K562 (cell line): Measurements from ENCODE around the gene CELSR2. TPM values are rescaled to one million over a fixed set of nuclear protein-coding genes. Genes with fewer than 3 reads are reported as not detected.
A peak's percentile ranks its signal among the peaks of the same experiment; 100 is the strongest.

Experiments used
- ATAC-seq: fragments of 200-7000 bp; cut with Tn5 transposase; 3 replicates; pipeline ENCODE4 v1.9.1; 2020; ENCODE audit warnings: moderate library complexity
- BruUV-seq: library from RNA; stranded (reverse); fragments of 400-500 nt; replicated peaks from 2 replicates; lab custom pipeline; 2021; lab: Mats Ljungman, UMichigan
- CTCF ChIA-PET: fragments of 300-600 bp; formaldehyde crosslinking; extraction: SDS; loops from one replicate; lab custom pipeline; 2021; ENCODE audit warnings: low intra/inter-chr PET ratio; lab: Yijun Ruan, JAX
- POLR2A ChIA-PET: fragments of 300-600, 350-650 bp; sonication (Branson Sonifier 250); formaldehyde crosslinking; extraction: SDS; loops from one replicate; lab custom pipeline; 2021; ENCODE audit warnings: antibody characterized with exemption, inconsistent platforms; lab: Yijun Ruan, JAX
- DNase-seq, 4 experiments: peaks; one replicate each; pipeline versions ENCODE4 v3.0.0 to v3.0.0-alpha.2; 2011 to 2018; ENCODE audit warnings: low spot score in 3 of 4, mixed read lengths in 3 of 4; ENCODE audit errors: extremely low read depth in 1 of 4
- FAIRE-seq: peaks from 2 replicates; lab custom pipeline; 2011; peaks lifted over from hg19 to GRCh38; lab: Jason Lieb, UNC
- H2AFZ ChIP-seq: 2 replicates; pipeline ENCODE4 v1.6.0; 2011; ENCODE audit warnings: low read depth, low read length, control low read depth, inconsistent platforms
- H3K27ac ChIP-seq: fragments of 200-600 bp; 3 replicates; pipeline ENCODE4 v1.8.0; 2011; ENCODE audit warnings: low read depth, mild to moderate bottlenecking, control low read depth, inconsistent platforms, low read length, moderate library complexity, mixed read lengths; ENCODE audit errors: extremely low read depth
- H3K27me3 ChIP-seq, 2 experiments: fragments of 300-600 bp in 1 of 2; 2 replicates in 1 of 2; 3 replicates in 1 of 2; pipeline versions ENCODE4 v1.6.0 to v1.8.0; 2011; ENCODE audit warnings: inconsistent platforms in 2 of 2, low read length in 2 of 2, mild to moderate bottlenecking in 1 of 2, mixed read lengths in 1 of 2, moderate library complexity in 1 of 2; ENCODE audit not compliant: control insufficient read depth in 2 of 2, insufficient read depth in 2 of 2
- H3K36me3 ChIP-seq: fragments of 300-600 bp; 3 replicates; pipeline ENCODE4 v1.8.0; 2011; ENCODE audit warnings: mild to moderate bottlenecking, low read length, inconsistent platforms; ENCODE audit not compliant: control insufficient read depth, insufficient read depth
- H3K4me1 ChIP-seq, 2 experiments: fragments of 200-600 bp in 1 of 2; replicated peaks in 1 of 2; 2 replicates in 1 of 2; 3 replicates in 1 of 2; pipeline versions ENCODE4 v1.5.1 to v1.8.0; 2011; ENCODE audit warnings: inconsistent platforms in 2 of 2, low read length in 2 of 2, mild to moderate bottlenecking in 1 of 2, mixed read lengths in 1 of 2, moderate library complexity in 1 of 2; ENCODE audit not compliant: control insufficient read depth in 2 of 2, insufficient read depth in 2 of 2
- H3K4me2 ChIP-seq: 2 replicates; pipeline ENCODE4 v1.6.1; 2011; ENCODE audit warnings: low read length, control low read depth, inconsistent platforms, mixed read lengths; ENCODE audit not compliant: insufficient read depth
- H3K4me3 ChIP-seq: fragments of 200-600 bp; sonication (generic), shearing (Covaris generic); 2 replicates; pipeline ENCODE4 v1.5.1; 2016; ENCODE audit warnings: control low read depth, inconsistent platforms
- H3K79me2 ChIP-seq: fragments of 200-600 bp; 3 replicates; pipeline ENCODE4 v1.8.0; 2011; ENCODE audit warnings: low read length, inconsistent platforms; ENCODE audit not compliant: control insufficient read depth, insufficient read depth
- H3K9ac ChIP-seq, 2 experiments: 2 replicates each; pipeline versions ENCODE4 v1.6.0 to v1.6.1; 2011; ENCODE audit warnings: low read depth in 2 of 2, low read length in 2 of 2, control low read depth in 1 of 2, inconsistent platforms in 1 of 2, mild to moderate bottlenecking in 1 of 2, mixed read lengths in 1 of 2; ENCODE audit not compliant: insufficient read depth in 1 of 2
- H3K9me1 ChIP-seq: one replicate; pipeline ENCODE4 v1.6.0; 2011; ENCODE audit warnings: inconsistent platforms, mild to moderate bottlenecking, low read length, moderate library complexity; ENCODE audit not compliant: control insufficient read depth, insufficient read depth
- H3K9me3 ChIP-seq: replicated peaks from 2 replicates; pipeline ENCODE4 v1.5.1; 2011; ENCODE audit warnings: low read depth, low read length, inconsistent platforms; ENCODE audit not compliant: control insufficient read depth, insufficient read depth
- H4K20me1 ChIP-seq: replicated peaks from 2 replicates; pipeline ENCODE4 v1.6.1; 2011; ENCODE audit warnings: low read length, inconsistent platforms, mixed read lengths; ENCODE audit not compliant: control insufficient read depth, insufficient read depth
- CBFA2T2 ChIP-seq: fragments of 450-650 bp; conservative IDR thresholded peaks from 2 replicates; pipeline ENCODE4 v1.6.1; 2017; ENCODE audit warnings: mild to moderate bottlenecking
- FOSL1 ChIP-seq: fragments of 200-800 bp; sonication (Bioruptor generic); conservative IDR thresholded peaks from 2 replicates; pipeline ENCODE4 v1.6.1; 2016; ENCODE audit warnings: missing genetic modification characterization, missing compliant biosample characterization
- FOXA3 ChIP-seq, 2 experiments: fragments of 450-650 bp in 1 of 2; sonication (generic) in 1 of 2; formaldehyde crosslinking; IDR thresholded peaks in 1 of 2; conservative IDR thresholded peaks in 1 of 2; 2 replicates each; pipeline versions ENCODE4 v1.4.0 to v1.8.0; 2020 to 2022; ENCODE audit warnings: mild to moderate bottlenecking in 2 of 2, missing genetic modification reagents in 1 of 2
- JUND ChIP-seq, 2 experiments: IDR thresholded peaks; 2 replicates in 1 of 2; 3 replicates in 1 of 2; pipeline ENCODE4 v1.6.1; 2011; ENCODE audit warnings: borderline replicate concordance in 2 of 2, low read depth in 2 of 2, low read length in 2 of 2, improper control_type of control experiment in 1 of 2, missing biosample characterization in 1 of 2, missing genetic modification characterization in 1 of 2, missing genetic modification reagents in 1 of 2
- MCM2 ChIP-seq: fragments of 450-650 bp; IDR thresholded peaks from 2 replicates; pipeline ENCODE4 v1.6.1; 2017; ENCODE audit warnings: low read depth, mild to moderate bottlenecking
- MTF1 ChIP-seq: fragments of 250-450 bp; sonication (Bioruptor Pico); IDR thresholded peaks from 2 replicates; pipeline ENCODE4 v1.9.0; 2021; ENCODE audit warnings: moderate library complexity, mild to moderate bottlenecking, inconsistent platforms, borderline replicate concordance
- NFIC ChIP-seq: fragments of 450-650 bp; IDR thresholded peaks from 2 replicates; pipeline ENCODE4 v1.6.1; 2017; ENCODE audit warnings: mild to moderate bottlenecking, inconsistent platforms
- POLR2G ChIP-seq: fragments of 200-400 bp; formaldehyde crosslinking; IDR thresholded peaks from 2 replicates; pipeline ENCODE4 v1.6.1; 2017; ENCODE audit warnings: low read depth, mild to moderate bottlenecking, antibody characterized with exemption, low read length, moderate library complexity
- RBFOX2 ChIP-seq: fragments of 200-400 bp; formaldehyde crosslinking; IDR thresholded peaks from 2 replicates; pipeline ENCODE4 v1.6.1; 2017; ENCODE audit warnings: low read depth, mild to moderate bottlenecking, low read length, moderate library complexity
- SMAD4 ChIP-seq: fragments of 250-450 bp; sonication (Bioruptor Pico); conservative IDR thresholded peaks from 2 replicates; pipeline ENCODE4 v1.8.0; 2021; ENCODE audit warnings: inconsistent platforms, mild to moderate bottlenecking, moderate library complexity
- SMARCC2 ChIP-seq: fragments of 450-650 bp; IDR thresholded peaks from 2 replicates; pipeline ENCODE4 v1.6.1; 2017; ENCODE audit warnings: antibody characterized with exemption, moderate library complexity, mild to moderate bottlenecking, low read depth
- STAT5A ChIP-seq: IDR thresholded peaks from 2 replicates; pipeline ENCODE4 v1.6.1; 2012; ENCODE audit warnings: low read length, inconsistent platforms, borderline replicate concordance
- ZEB2 ChIP-seq: fragments of 450-650 bp; IDR thresholded peaks from 2 replicates; pipeline ENCODE4 v1.6.1; 2016
- WGBS: fragments of 100-300 bp; shearing (Covaris generic); methylation state at CpG from one replicate; pipeline ENCODE4 v1.1.6; 2016; ENCODE audit warnings: low coverage, mixed read lengths; ENCODE audit not compliant: insufficient coverage; ENCODE audit errors: missing lambda C conversion rate; 5-methylcytosine and 5-hydroxymethylcytosine counted together
- in situ Hi-C: fragments of 300-500 bp; cut with MboI; formaldehyde crosslinking; loops from 4 replicates; pipeline ENCODE4 v1.15.0; 2018; ENCODE audit warnings: inconsistent platforms, mixed read lengths
- intact Hi-C: fragments of 100-400 bp; cut with micrococcal nuclease; formaldehyde crosslinking; loops from 2 replicates; pipeline ENCODE4 v1.14.2; 2022
- polyA plus RNA-seq, 8 experiments: library from polyadenylated mRNA; depleted of rRNA in 4 of 8; stranded (reverse) in 5 of 8; unstranded in 3 of 8; fragments of >200 nt; fragmentation: Nextera tagmentation in 2 of 8; fragmentation: Illumina TruSeq in 1 of 8; extraction: Ambion mirVana in 2 of 8; extraction: Trizol in 1 of 8; gene quantifications; 2 replicates each; pipeline versions ENCODE4 v1.2.1 to v1.2.3, GENCODE V29; 2011 to 2014; ENCODE audit warnings: inconsistent platforms in 1 of 8, missing spikeins in 1 of 8
- total RNA-seq, 7 experiments: library from RNA; depleted of rRNA in 6 of 7; stranded (reverse); fragments of >200 nt in 6 of 7; fragmentation: Illumina TruSeq in 2 of 7; extraction: Trizol in 2 of 7; gene quantifications; 2 replicates each; pipeline versions ENCODE4 v1.2.1 to v1.2.3, GENCODE V29; 2011 to 2021; ENCODE audit warnings: low replicate concordance in 1 of 7
- TF ChIP-seq, protein P1 (sequence below): fragments of 450-650 bp; IDR thresholded peaks from 2 replicates; pipeline ENCODE4 v1.6.1; 2017; ENCODE audit warnings: antibody characterized with exemption, mild to moderate bottlenecking
- TF ChIP-seq, protein P2 (sequence below): sonication (generic); formaldehyde crosslinking; IDR thresholded peaks from 2 replicates; pipeline ENCODE4 v1.9.0; 2022; ENCODE audit warnings: mild to moderate bottlenecking, missing genetic modification reagents

The CELSR2 gene
- total and polyA plus RNA-seq, 9 of the 15 experiments (the other 6 are each of a cell fraction or from before 2014, with no cell fraction given): 0.31 to 21.9 (median 4.2) TPM

DNA sequence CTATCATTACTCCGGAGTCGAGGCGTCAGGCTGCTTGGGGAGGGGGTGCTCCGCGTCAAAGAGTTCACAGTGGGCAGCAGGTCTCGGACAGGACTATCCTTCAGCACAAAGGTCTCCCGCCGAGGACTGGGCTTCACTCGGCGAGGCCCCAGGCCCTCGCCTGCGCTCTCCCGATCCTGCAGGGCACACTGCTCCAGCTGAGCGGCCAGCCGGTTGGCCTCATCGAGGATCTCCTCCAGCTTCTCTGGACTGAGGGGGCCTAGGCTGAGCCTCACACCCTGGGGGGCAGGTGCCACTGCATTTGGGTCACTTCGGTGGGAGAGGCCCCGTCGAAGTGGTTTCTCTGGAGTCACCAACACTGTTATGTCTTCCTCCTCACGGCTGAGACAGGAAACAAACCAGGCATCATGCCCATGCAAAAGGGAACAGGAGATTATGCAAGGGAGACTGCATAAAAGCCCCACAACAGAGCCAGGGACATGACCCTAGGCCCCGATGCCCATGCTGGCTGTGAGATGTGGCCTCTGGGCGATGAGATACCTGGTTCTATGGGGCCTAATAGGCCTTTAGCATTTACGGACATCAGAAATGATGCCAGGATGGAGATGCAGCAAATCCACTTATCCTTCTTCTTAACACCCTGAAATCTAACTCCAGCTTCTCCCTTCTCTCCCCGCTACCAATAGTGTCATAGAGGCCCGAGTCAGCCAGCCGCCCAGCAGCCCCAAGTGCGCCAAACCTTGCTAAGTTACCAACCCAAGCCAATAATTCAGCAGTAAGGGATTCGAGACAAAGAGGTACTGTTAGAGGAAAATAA lies 32.5 kb downstream of the CELSR2 start:
- H3K9ac ChIP-seq: peak overlapping the region; percentile 90 to 94
- H3K9me1 ChIP-seq: no peaks in the 10 kb centered on the region
- peaks cover 28% of the 10 kb centered on the region for H3K79me2 ChIP-seq
- H3K36me3 ChIP-seq: peaks cover 37% of the 10 kb centered on the region; the same call in 2 of the 3 replicates
- CTCF ChIA-PET: no interaction called here
- no peaks in the 10 kb centered on the region for H3K9me3 ChIP-seq
- BruUV-seq: no TSS peak
- FAIRE-seq: no peak
- peak overlapping the region; percentile 95; the same call in 1 of the 2 replicates for H2AFZ ChIP-seq
- H3K4me1 ChIP-seq: peaks cover 41 to 47% of the 10 kb centered on the region in 2 experiments
- intact Hi-C loops: loop anchor here (2.0 kb wide), 1 partner anchor 117 kb away; no protein-coding TSS in a partner anchor
- in situ Hi-C loops: no loop called here
- 81% methylated on average over 27 of the region's 28 CpGs for WGBS
- peak overlapping the region; percentile 99 for H3K4me2 ChIP-seq
- DNase-seq: peak in 1 of 4 experiments; percentile 33
- peak overlapping the region; percentile 97; the same call in 2 of the 3 replicates for H3K27ac ChIP-seq
- no peaks in the 10 kb centered on the region for H3K27me3 ChIP-seq
- peaks cover 4% of the 10 kb centered on the region; the same call in 1 of the 2 replicates for H4K20me1 ChIP-seq
- POLR2A ChIA-PET: interaction anchor here (0.5 to 1.9 kb wide), 14 partner anchors 14 to 117 kb away, joined by 3 to 16 read pairs (median 3); partner anchors contain the start of gene SORT1
- no peak for ATAC-seq
- H3K4me3 ChIP-seq: peak overlapping the region; percentile 68
- peak; percentile 52; the same call in 1 of the 2 replicates for TF ChIP-seq POLR2G
- TF ChIP-seq, protein P1, sequence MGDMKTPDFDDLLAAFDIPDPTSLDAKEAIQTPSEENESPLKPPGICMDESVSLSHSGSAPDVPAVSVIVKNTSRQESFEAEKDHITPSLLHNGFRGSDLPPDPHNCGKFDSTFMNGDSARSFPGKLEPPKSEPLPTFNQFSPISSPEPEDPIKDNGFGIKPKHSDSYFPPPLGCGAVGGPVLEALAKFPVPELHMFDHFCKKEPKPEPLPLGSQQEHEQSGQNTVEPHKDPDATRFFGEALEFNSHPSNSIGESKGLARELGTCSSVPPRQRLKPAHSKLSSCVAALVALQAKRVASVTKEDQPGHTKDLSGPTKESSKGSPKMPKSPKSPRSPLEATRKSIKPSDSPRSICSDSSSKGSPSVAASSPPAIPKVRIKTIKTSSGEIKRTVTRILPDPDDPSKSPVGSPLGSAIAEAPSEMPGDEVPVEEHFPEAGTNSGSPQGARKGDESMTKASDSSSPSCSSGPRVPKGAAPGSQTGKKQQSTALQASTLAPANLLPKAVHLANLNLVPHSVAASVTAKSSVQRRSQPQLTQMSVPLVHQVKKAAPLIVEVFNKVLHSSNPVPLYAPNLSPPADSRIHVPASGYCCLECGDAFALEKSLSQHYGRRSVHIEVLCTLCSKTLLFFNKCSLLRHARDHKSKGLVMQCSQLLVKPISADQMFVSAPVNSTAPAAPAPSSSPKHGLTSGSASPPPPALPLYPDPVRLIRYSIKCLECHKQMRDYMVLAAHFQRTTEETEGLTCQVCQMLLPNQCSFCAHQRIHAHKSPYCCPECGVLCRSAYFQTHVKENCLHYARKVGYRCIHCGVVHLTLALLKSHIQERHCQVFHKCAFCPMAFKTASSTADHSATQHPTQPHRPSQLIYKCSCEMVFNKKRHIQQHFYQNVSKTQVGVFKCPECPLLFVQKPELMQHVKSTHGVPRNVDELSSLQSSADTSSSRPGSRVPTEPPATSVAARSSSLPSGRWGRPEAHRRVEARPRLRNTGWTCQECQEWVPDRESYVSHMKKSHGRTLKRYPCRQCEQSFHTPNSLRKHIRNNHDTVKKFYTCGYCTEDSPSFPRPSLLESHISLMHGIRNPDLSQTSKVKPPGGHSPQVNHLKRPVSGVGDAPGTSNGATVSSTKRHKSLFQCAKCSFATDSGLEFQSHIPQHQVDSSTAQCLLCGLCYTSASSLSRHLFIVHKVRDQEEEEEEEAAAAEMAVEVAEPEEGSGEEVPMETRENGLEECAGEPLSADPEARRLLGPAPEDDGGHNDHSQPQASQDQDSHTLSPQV: no peak
- TF ChIP-seq FOXA3 (CRISPR knock-in tag; conservative IDR thresholded peaks at IDR 0.05 in 1 of 2, IDR thresholded peaks at IDR 0.05 in 1 of 2): no peak
- no peak for TF ChIP-seq CBFA2T2
- TF ChIP-seq, protein P2, sequence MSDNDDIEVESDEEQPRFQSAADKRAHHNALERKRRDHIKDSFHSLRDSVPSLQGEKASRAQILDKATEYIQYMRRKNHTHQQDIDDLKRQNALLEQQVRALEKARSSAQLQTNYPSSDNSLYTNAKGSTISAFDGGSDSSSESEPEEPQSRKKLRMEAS (CRISPR knock-in tag): 0 out of 2 replicates have a peak, but pooled peaks have one; percentile 26
- TF ChIP-seq MTF1: no peak
- no peak for TF ChIP-seq ZEB2
- no peak for TF ChIP-seq STAT5A
- TF ChIP-seq SMAD4 (CRISPR knock-in tag): no peak
- TF ChIP-seq SMARCC2: no peak
- no peak for TF ChIP-seq MCM2
- TF ChIP-seq JUND (IDR thresholded peaks at IDR 0.05; ENCODE audit: borderline replicate concordance, low read depth, low read length): no peak
- TF ChIP-seq JUND (tag; IDR thresholded peaks at IDR 0.05; ENCODE audit: borderline replicate concordance, low read depth, low read length): no peak
- 0 out of 2 replicates have a peak, but pooled peaks have one; percentile 12 for TF ChIP-seq NFIC
- peak; percentile 60; the same call in 1 of the 2 replicates for TF ChIP-seq RBFOX2
- TF ChIP-seq FOSL1 (tag): no peak
